RWPE2 (cell line): ENCODE results near the gene SLC7A10.
"Not testable (repeated sequence)": the region's sequence is repeated elsewhere in the genome, so short reads cannot be mapped to it uniquely, and the experiment has no call there.

Experiments
- ATAC-seq: fragments of 200-7000 bp; cut with Tn5 transposase; 3 replicates; pipeline ENCODE4 v1.9.1; 2021; ENCODE audit warnings: low read depth
- DNase-seq: peaks from one replicate; pipeline ENCODE4 v3.0.0-alpha.2; 2020; ENCODE audit warnings: low spot score
- H3K27ac ChIP-seq: fragments of 450-650 bp; 2 replicates; pipeline ENCODE4 v1.5.1; 2017; ENCODE audit warnings: mild to moderate bottlenecking; ENCODE audit not compliant: poor library complexity, severe bottlenecking
- H3K27me3 ChIP-seq: fragments of 250-450 bp; sonication (Bioruptor Pico); 2 replicates; pipeline ENCODE4 v1.5.1; 2021; ENCODE audit warnings: mild to moderate bottlenecking, moderate library complexity; ENCODE audit not compliant: insufficient read depth, poor library complexity, severe bottlenecking
- H3K36me3 ChIP-seq: fragments of 250-450 bp; sonication (Bioruptor Pico); 2 replicates; pipeline ENCODE4 v1.5.1; 2020; ENCODE audit warnings: low read depth, mild to moderate bottlenecking, moderate library complexity
- H3K4me1 ChIP-seq: fragments of 250-450 bp; sonication (Bioruptor Pico); 2 replicates; pipeline ENCODE4 v1.5.1; 2021; ENCODE audit warnings: mild to moderate bottlenecking, moderate library complexity; ENCODE audit not compliant: insufficient read depth, poor library complexity, severe bottlenecking
- H3K4me3 ChIP-seq: fragments of 250-450 bp; sonication (Bioruptor Pico); 2 replicates; pipeline ENCODE4 v1.5.1; 2021; ENCODE audit warnings: mild to moderate bottlenecking, moderate library complexity; ENCODE audit not compliant: severe bottlenecking
- H3K9me3 ChIP-seq: fragments of 250-450 bp; sonication (Bioruptor Pico); 2 replicates; pipeline ENCODE4 v1.5.1; 2021; ENCODE audit warnings: mild to moderate bottlenecking, moderate library complexity; ENCODE audit not compliant: severe bottlenecking
- TF ChIP-seq, protein P1 (sequence below): fragments of 450-650 bp; IDR thresholded peaks from one replicate; pipeline ENCODE4 v1.5.1; 2017; ENCODE audit warnings: mild to moderate bottlenecking, moderate library complexity; ENCODE audit not compliant: poor library complexity, severe bottlenecking

The SLC7A10 gene

DNA sequence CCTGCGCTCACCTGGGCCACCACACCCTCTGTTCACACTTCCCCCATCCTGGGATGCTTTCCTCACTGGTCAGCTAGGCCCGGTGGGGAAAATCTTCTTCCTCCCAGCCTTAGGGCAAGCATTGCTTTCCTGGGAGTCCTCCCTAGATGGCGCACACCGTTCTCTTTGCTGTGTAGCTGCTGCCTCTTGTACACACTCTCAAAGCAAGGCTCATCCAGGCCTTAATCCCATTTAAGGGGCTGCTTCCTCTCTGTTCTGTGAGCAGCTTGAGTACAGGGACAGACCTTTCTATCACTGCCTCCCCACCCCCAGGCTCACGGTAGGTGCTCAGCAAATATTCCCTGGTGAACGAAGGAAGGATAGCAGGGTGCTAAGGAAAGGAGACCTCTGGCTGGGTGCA lies 11.1 kb downstream of the SLC7A10 start:
- TF ChIP-seq, protein P1, sequence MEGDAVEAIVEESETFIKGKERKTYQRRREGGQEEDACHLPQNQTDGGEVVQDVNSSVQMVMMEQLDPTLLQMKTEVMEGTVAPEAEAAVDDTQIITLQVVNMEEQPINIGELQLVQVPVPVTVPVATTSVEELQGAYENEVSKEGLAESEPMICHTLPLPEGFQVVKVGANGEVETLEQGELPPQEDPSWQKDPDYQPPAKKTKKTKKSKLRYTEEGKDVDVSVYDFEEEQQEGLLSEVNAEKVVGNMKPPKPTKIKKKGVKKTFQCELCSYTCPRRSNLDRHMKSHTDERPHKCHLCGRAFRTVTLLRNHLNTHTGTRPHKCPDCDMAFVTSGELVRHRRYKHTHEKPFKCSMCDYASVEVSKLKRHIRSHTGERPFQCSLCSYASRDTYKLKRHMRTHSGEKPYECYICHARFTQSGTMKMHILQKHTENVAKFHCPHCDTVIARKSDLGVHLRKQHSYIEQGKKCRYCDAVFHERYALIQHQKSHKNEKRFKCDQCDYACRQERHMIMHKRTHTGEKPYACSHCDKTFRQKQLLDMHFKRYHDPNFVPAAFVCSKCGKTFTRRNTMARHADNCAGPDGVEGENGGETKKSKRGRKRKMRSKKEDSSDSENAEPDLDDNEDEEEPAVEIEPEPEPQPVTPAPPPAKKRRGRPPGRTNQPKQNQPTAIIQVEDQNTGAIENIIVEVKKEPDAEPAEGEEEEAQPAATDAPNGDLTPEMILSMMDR, result no peak
- Histone ChIP-seq H3K36me3 (no peaks in the 10 kb centered on the region), H3K27me3 (no peaks in the 10 kb centered on the region), H3K9me3 (no peaks in the 10 kb centered on the region), H3K4me3 (no peak overlapping the region), H3K27ac (no peak overlapping the region), H3K4me1 (no peaks in the 10 kb centered on the region)
- no peak for DNase-seq
- ATAC-seq, result peak; percentile 28; the same call in 2 of the 3 replicates

DNA sequence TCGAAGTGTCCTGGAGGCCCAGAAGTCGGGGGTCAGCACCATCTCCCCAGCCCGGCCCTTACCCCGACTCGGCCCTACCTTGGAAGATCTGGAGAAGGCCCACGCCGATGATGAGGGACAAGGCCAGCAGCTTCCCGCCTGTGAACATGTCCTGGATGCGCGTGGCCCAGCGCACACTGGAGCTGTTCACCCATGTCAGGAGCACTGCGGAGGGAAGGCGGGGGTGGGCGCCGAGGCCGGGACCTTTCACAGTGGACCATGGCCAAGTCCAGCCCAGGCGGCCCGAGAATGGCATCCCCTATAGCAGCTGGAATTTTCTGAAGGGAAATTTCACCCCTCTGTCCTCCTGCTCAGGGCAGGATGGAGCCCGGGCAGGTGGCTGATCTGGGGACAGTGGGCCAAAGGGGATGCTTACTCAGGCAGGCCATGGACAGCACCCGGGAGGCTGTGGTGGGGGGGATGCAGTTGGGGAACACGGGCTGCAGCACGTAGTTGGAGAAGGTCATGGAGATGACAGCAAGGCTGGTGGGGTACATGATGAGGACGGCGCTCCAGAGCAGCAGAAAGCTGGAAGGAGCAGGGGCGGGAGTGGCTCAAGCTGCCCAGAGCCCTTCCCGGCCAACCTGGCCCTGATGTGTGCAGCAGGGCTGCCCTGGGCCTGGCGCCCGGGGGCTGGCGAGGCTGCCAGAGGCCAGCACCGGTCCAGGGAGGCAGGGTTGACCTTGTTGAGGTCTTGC lies 13.0 kb downstream of the SLC7A10 start:
- TF ChIP-seq, protein P1, result no peak
- no peak overlapping the region for H3K27ac ChIP-seq
- H3K27me3 ChIP-seq, result no peaks in the 10 kb centered on the region
- H3K4me3 ChIP-seq, result no peak overlapping the region
- no peaks in the 10 kb centered on the region for H3K4me1 ChIP-seq
- H3K9me3 ChIP-seq, result no peaks in the 10 kb centered on the region
- DNase-seq, result no peak
- ATAC-seq, result no peak
- no peaks in the 10 kb centered on the region for H3K36me3 ChIP-seq

DNA sequence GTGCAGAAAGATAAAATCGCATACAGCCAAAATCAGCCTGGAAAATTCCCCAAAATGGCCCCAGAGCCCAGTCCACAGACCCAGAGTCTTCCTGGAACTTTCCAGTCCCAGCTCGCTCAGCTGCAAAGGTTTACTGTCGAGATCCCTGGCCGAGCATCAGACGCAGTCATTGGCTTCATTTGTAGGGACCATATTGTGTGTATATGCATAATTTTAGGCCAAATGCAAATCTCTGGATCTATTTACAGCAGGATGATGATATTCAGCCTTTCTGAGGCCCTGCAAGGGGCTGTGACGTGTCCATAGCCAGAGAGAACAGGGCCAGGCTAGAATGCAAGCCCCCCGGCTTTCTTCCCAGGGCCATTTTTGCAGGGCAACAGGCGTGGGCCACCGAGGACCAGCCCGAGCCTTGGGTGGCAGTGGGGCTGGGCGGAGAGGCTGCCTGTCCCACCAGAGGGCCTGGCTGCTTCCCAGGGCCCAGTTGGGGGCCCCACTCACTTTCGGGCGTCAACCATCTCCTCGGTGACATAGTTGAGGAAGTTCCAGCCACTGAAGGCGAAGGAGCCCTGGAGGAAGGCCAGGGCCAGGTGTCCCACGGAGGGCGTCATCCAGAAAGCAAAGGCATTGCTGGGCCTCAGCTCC lies 13.7 kb downstream of the SLC7A10 start:
- no peak for DNase-seq
- no peak overlapping the region for H3K27ac ChIP-seq
- no peak for ATAC-seq
- H3K9me3 ChIP-seq, result no peaks in the 10 kb centered on the region
- no peaks in the 10 kb centered on the region for H3K36me3 ChIP-seq
- H3K27me3 ChIP-seq, result no peaks in the 10 kb centered on the region
- TF ChIP-seq, protein P1, result no peak
- H3K4me1 ChIP-seq, result no peaks in the 10 kb centered on the region
- no peak overlapping the region for H3K4me3 ChIP-seq

DNA sequence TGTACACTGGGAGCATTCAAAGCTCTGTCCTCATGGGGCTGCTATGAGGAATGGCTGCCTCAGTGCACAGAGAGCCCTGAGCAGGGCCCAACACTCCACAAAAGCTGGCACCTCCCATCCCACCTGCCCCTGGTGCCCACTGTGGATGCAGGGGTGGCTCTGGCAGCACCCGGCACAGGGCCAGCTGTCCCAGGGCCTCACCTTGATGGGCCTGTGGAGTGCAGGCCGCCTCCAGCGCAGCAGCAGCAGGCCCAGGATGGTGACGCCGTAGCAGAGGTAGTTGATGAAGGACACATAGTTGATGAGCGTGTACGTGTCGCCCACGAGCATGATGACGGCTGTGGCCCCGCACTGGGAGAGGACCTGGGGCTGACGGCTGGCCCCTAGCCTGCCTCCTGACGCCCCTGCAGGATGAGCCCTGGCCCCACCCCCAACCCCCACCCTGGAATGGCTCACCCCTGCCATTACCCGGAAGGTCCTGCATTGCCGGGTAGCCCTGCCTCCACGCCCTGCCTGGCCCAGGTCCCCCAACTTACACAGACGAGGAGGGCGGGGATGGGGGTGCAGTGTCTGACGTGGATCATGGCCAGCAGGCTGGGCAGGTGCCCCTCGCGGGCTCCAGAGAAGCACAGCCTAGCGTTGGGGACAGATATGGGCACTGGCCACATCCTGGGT lies 15.2 kb downstream of the SLC7A10 start:
- Histone ChIP-seq H3K36me3 (no peaks in the 10 kb centered on the region), H3K4me3 (no peak overlapping the region), H3K9me3 (no peaks in the 10 kb centered on the region), H3K4me1 (no peaks in the 10 kb centered on the region), H3K27me3 (no peaks in the 10 kb centered on the region), H3K27ac (no peak overlapping the region)
- DNase-seq (no peak), ATAC-seq (no peak)
- TF ChIP-seq, protein P1, result no peak

DNA sequence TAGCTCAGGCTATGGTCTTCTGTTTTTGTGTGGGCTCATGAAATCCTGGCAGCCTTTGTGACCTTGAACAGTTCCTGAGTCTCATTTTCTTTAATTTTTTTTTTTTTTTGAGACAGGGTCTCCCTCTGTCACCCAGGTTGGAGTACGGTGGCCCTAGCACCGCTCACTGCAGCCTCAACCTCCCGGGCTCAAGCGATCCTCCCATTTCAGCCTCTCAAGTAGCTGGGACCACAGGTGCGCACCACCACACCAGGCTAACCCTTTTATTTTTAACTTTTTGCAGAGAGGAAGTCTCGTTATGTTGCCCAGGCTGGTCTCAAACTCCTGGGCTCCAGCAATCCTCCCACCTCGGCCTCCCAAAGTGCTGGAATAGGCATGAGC lies 15.8 kb downstream of the SLC7A10 start:
- not testable (repeated sequence) for H3K9me3 ChIP-seq, H3K4me1 ChIP-seq, DNase-seq, H3K27ac ChIP-seq, ATAC-seq, H3K4me3 ChIP-seq, H3K27me3 ChIP-seq, H3K36me3 ChIP-seq
